Transverse colon (tissue), 4 donors: ENCODE data around the gene MPZL3.

ENCODE experiments used
- EP300 ChIP-seq: sonication (generic); formaldehyde crosslinking; IDR thresholded peaks from one replicate; pipeline ENCODE4 v1.6.1; 2017; ENCODE audit warnings: antibody characterized with exemption, low read depth
- POLR2AphosphoS5 ChIP-seq, 3 donors: sonication (generic); formaldehyde crosslinking; IDR thresholded peaks; one replicate each; pipeline ENCODE4 v1.6.1; 2016; ENCODE audit warnings: antibody characterized with exemption in 3 of 3
- TF ChIP-seq, protein P1 (sequence below), 5 experiments: fragments of 200-600 bp in 3 of 5; fragments of 450-650 bp in 2 of 5; sonication (generic) in 3 of 5; IDR thresholded peaks; 1 replicate in 2 of 5; 2 replicates in 3 of 5; pipeline ENCODE4 v1.5.1; 2016 to 2017; ENCODE audit warnings: antibody characterized with exemption in 5 of 5, inconsistent platforms in 3 of 5, mild to moderate bottlenecking in 2 of 5, moderate library complexity in 1 of 5

DNA sequence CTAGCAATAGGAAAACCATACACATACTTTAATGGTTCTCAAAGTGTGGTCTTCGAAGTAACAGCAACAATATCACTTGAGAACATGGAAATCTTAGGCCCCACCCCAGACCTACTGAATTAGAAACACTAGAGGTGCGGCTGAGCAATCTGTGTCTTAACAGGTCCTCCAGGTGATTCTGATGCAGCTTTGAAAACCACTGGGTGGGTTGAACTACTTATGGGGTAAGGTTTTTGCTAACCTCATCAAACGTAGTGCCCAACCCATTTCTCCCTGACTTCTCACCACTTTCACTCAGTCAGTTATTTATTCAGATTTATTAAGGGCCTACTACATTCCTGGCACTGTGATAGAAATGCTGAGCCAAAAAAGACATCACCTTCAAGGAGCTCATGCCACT lies 8.2 kb upstream of the MPZL3 start:
- TF ChIP-seq, protein P1, sequence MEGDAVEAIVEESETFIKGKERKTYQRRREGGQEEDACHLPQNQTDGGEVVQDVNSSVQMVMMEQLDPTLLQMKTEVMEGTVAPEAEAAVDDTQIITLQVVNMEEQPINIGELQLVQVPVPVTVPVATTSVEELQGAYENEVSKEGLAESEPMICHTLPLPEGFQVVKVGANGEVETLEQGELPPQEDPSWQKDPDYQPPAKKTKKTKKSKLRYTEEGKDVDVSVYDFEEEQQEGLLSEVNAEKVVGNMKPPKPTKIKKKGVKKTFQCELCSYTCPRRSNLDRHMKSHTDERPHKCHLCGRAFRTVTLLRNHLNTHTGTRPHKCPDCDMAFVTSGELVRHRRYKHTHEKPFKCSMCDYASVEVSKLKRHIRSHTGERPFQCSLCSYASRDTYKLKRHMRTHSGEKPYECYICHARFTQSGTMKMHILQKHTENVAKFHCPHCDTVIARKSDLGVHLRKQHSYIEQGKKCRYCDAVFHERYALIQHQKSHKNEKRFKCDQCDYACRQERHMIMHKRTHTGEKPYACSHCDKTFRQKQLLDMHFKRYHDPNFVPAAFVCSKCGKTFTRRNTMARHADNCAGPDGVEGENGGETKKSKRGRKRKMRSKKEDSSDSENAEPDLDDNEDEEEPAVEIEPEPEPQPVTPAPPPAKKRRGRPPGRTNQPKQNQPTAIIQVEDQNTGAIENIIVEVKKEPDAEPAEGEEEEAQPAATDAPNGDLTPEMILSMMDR (IDR thresholded peaks at IDR 0.05) = no peak
- TF ChIP-seq EP300 (no peak), POLR2AphosphoS5 (IDR thresholded peaks at IDR 0.05) (no peak)
